Hepatocyte (in vitro differentiated cells): ENCODE results near the gene KCNC2. TPM values are rescaled to one million over a fixed set of nuclear protein-coding genes. Genes with fewer than 3 reads are reported as not detected.

Source experiments
- DNase-seq: peaks from one replicate; pipeline ENCODE4 v3.0.0-alpha.2; 2016; ENCODE audit warnings: low spot score
- H2AFZ ChIP-seq: fragments of 200-600 bp; sonication (generic); 2 replicates; pipeline ENCODE4 v1.6.0; 2016; ENCODE audit warnings: antibody characterized with exemption, mild to moderate bottlenecking
- H3K27ac ChIP-seq: fragments of 200-600 bp; sonication (generic); 2 replicates; pipeline ENCODE4 v1.5.1; 2016; ENCODE audit warnings: mild to moderate bottlenecking
- H3K27me3 ChIP-seq: fragments of 200-600 bp; sonication (generic); 2 replicates; pipeline ENCODE4 v1.6.1; 2016
- H3K36me3 ChIP-seq: fragments of 200-600 bp; sonication (generic); replicated peaks from 2 replicates; pipeline ENCODE4 v1.5.1; 2016; ENCODE audit warnings: low read depth; ENCODE audit not compliant: insufficient read depth
- H3K4me1 ChIP-seq: fragments of 200-600 bp; sonication (generic); 2 replicates; pipeline ENCODE4 v1.5.1; 2016; ENCODE audit warnings: mild to moderate bottlenecking, moderate library complexity; ENCODE audit not compliant: insufficient read depth
- H3K4me2 ChIP-seq: fragments of 200-600 bp; sonication (generic); 2 replicates; pipeline ENCODE4 v1.6.0; 2016
- H3K4me3 ChIP-seq: fragments of 200-600 bp; sonication (generic); 2 replicates; pipeline ENCODE4 v1.5.1; 2016; ENCODE audit warnings: mild to moderate bottlenecking
- H3K79me2 ChIP-seq: fragments of 200-600 bp; sonication (generic); 2 replicates; pipeline ENCODE4 v1.6.0; 2017; ENCODE audit warnings: mild to moderate bottlenecking
- H3K9me2 ChIP-seq: fragments of 200-600 bp; sonication (generic); replicated peaks from 2 replicates; pipeline ENCODE4 v1.6.0; 2017; ENCODE audit warnings: mild to moderate bottlenecking; ENCODE audit not compliant: insufficient read depth
- H3K9me3 ChIP-seq: fragments of 200-600 bp; sonication (generic); 2 replicates; pipeline ENCODE4 v1.5.1; 2016; ENCODE audit warnings: low read depth, mild to moderate bottlenecking
- H4K20me1 ChIP-seq: fragments of 200-600 bp; sonication (generic); 2 replicates; pipeline ENCODE4 v1.6.0; 2016; ENCODE audit warnings: mild to moderate bottlenecking; ENCODE audit not compliant: insufficient read depth, poor library complexity, severe bottlenecking
- CTCF ChIP-seq: fragments of 200-600 bp; sonication (generic); IDR thresholded peaks from 2 replicates; pipeline ENCODE4 v1.5.1; 2016; ENCODE audit warnings: antibody characterized with exemption, mild to moderate bottlenecking; ENCODE audit not compliant: poor library complexity
- EZH2 ChIP-seq: fragments of 200-600 bp; sonication (generic); IDR thresholded peaks from 2 replicates; pipeline ENCODE4 v1.6.1; 2016; ENCODE audit warnings: antibody characterized with exemption, mild to moderate bottlenecking, borderline replicate concordance
- EZH2phosphoT487 ChIP-seq: fragments of 200-600 bp; sonication (generic); IDR thresholded peaks from one replicate; pipeline ENCODE4 v1.6.1; 2018; ENCODE audit warnings: antibody characterized with exemption, mild to moderate bottlenecking, low read depth, moderate library complexity; ENCODE audit not compliant: unreplicated experiment, severe bottlenecking
- WGBS: methylation state at CpG from one replicate; pipeline ENCODE4 v1.1.6; 2016; ENCODE audit warnings: low lambda C conversion rate; ENCODE audit errors: missing lambda C conversion rate; 5-methylcytosine and 5-hydroxymethylcytosine counted together
- polyA plus RNA-seq: library from polyadenylated mRNA; unstranded; fragments of >200 nt; fragmentation: Nextera tagmentation; extraction: Ambion mirVana; gene quantifications from 2 replicates; pipeline ENCODE4 v1.2.1, GENCODE V29; 2016
- total RNA-seq: library from RNA; depleted of rRNA; stranded (reverse); fragments of >200 nt; gene quantifications from 2 replicates; pipeline ENCODE4 v1.2.3, GENCODE V29; 2014

Gene KCNC2
- total and polyA plus RNA-seq, 2 experiments from 2014 or later = 0.07 TPM; not detected in 1

GRCh38 chr12:75121036-75121705 is 88.5 kb downstream of the KCNC2 start:
- Histone ChIP-seq H3K4me2 (no peak overlapping the region), H3K4me3 (no peak overlapping the region), H2AFZ (no peak overlapping the region), H4K20me1 (no peaks in the 10 kb centered on the region), H3K9me2 (no peaks in the 10 kb centered on the region), H3K4me1 (no peaks in the 10 kb centered on the region), H3K9me3 (no peaks in the 10 kb centered on the region), H3K27ac (no peak overlapping the region), H3K27me3 (no peaks in the 10 kb centered on the region), H3K36me3 (no peaks in the 10 kb centered on the region), H3K79me2 (no peaks in the 10 kb centered on the region)
- WGBS = 92% methylated on average over 2 of the region's 2 CpGs
- DNase-seq = no peak
- TF ChIP-seq CTCF = no peak
- TF ChIP-seq EZH2 = no peak
- TF ChIP-seq EZH2phosphoT487 = no peak

GRCh38 chr12:75120311-75120711 is 89.3 kb downstream of the KCNC2 start:
- Histone ChIP-seq H4K20me1 (no peaks in the 10 kb centered on the region), H3K4me2 (no peak overlapping the region), H3K9me2 (no peaks in the 10 kb centered on the region), H2AFZ (no peak overlapping the region), H3K4me1 (no peaks in the 10 kb centered on the region), H3K4me3 (no peak overlapping the region), H3K79me2 (no peaks in the 10 kb centered on the region), H3K9me3 (no peaks in the 10 kb centered on the region), H3K27ac (no peak overlapping the region), H3K36me3 (no peaks in the 10 kb centered on the region), H3K27me3 (no peaks in the 10 kb centered on the region)
- TF ChIP-seq EZH2 = no peak
- no peak for TF ChIP-seq CTCF
- 78% methylated on average over 1 of the region's 1 CpG for WGBS
- DNase-seq = peak; percentile 8

- Histone ChIP-seq H4K20me1 (no peaks in the 10 kb centered on the region), H2AFZ (no peak overlapping the region), H3K9me2 (no peaks in the 10 kb centered on the region), H3K4me1 (no peaks in the 10 kb centered on the region), H3K36me3 (no peaks in the 10 kb centered on the region), H3K4me2 (no peak overlapping the region), H3K27ac (no peak overlapping the region), H3K9me3 (no peaks in the 10 kb centered on the region), H3K79me2 (no peaks in the 10 kb centered on the region), H3K27me3 (no peaks in the 10 kb centered on the region), H3K4me3 (no peak overlapping the region)
- 79% methylated on average over 5 of the region's 5 CpGs for WGBS
- DNase-seq = no peak
- TF ChIP-seq EZH2phosphoT487 (no peak), CTCF (no peak), EZH2 (no peak)
These were observed 92.9 kb downstream of the KCNC2 start for GRCh38 chr12:75116646-75117198.
